Heart left ventricle (tissue), 13 donors: Measurements from ENCODE around the gene PRM3.

Experiments
- POLR2A ChIP-seq, 2 donors: fragments of 450-650 bp; IDR thresholded peaks; one replicate each; pipeline ENCODE4 v1.6.1; 2017; ENCODE audit warnings: antibody characterized with exemption in 2 of 2, mild to moderate bottlenecking in 2 of 2, moderate library complexity in 2 of 2
- TF ChIP-seq, protein P1 (sequence below), 12 donors: fragments of 200-600 bp; sonication (generic) in 4 of 12; IDR thresholded peaks; one replicate each; pipeline versions ENCODE4 v1.5.0 to v1.8.0; 2018 to 2022; ENCODE audit warnings: antibody characterized with exemption in 12 of 12, mild to moderate bottlenecking in 5 of 12
- donor health status: ischemic (EF 13 %, LVEDD 7.1; RV severe dilation, severe dysfunction).
- donor health status: DM: no; HTN: yes; CAD: no.
- donor health status: DM: no; HTN: no; CAD: no.
- donor health status: ischemic (EF 25% LVEDD 6.9; RV normal size, moderate dysfunction).
- donor health status: ischemic (EF 25% LVEDD 5.7; RV mildly dilated, moderate dysfunction).
- donor health status: ischemic (EF 35%, LVEDD 5.7; RV mildly dilated, moderate dysfunction).
- donor health status: nonischemic (EF 11% LVEDD 7.7; RV severe dilation, severe dysfunction).
- donor health status: DM: yes; HTN: yes; CAD: no.
- donor health status: PGD.
- donor health status: ischemic (EF 29% LVEDD 5.4; RV normal size, mild dysfunction).
- donor health status: nonischemic (EF 23%, LVEDD 6.1; RV moderate dilation, normal function).

DNA sequence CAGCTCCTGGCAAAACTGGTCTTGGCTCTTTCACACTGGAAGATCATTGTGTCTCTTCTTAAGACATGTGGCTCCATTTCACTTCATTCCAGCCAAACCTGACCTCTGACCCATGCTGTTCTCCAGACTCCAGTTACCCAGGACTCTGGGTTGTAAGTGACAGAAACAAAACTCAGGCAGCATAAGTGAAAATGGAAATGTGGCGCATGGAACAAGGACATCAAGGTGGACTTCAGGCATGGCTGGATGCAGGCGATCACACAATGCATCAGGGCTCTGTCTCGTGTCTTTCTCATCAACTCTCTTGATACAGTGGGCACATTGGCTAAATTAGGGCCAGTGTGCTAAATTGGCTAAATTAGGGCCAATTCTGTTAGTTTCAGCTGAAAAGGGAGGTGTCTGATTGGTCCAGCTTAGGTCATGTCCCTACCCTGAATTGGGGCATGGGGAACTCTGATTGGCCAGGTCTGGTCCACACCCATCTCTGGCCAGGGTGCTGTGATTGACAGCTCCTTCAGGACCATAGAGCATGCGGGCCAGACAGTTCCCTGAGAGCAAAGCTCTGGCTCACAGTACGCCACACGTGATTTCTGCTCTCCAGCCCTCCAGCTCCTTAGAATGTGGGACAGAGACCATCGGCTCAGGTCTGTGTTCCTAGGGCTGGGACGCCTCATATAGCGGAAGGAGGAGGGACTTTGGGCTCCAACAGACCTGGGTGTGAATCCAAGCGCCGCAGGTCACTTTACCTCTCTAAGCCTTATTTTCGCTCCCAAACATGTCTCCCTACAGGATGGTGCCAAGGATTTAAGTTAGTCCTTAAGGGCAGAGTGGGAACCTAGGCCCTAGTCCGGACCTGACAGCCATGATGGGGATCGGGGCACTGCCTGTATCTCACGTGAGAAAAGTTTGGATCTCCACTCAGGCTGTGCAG, 34.9 kb downstream of the PRM3 start:
- TF ChIP-seq, protein P1, sequence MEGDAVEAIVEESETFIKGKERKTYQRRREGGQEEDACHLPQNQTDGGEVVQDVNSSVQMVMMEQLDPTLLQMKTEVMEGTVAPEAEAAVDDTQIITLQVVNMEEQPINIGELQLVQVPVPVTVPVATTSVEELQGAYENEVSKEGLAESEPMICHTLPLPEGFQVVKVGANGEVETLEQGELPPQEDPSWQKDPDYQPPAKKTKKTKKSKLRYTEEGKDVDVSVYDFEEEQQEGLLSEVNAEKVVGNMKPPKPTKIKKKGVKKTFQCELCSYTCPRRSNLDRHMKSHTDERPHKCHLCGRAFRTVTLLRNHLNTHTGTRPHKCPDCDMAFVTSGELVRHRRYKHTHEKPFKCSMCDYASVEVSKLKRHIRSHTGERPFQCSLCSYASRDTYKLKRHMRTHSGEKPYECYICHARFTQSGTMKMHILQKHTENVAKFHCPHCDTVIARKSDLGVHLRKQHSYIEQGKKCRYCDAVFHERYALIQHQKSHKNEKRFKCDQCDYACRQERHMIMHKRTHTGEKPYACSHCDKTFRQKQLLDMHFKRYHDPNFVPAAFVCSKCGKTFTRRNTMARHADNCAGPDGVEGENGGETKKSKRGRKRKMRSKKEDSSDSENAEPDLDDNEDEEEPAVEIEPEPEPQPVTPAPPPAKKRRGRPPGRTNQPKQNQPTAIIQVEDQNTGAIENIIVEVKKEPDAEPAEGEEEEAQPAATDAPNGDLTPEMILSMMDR (IDR thresholded peaks at IDR 0.05): no peak
- no peak for TF ChIP-seq POLR2A (IDR thresholded peaks at IDR 0.05)
